ENCODE results near the gene DGCR2.

The DGCR2 gene

GRCh38 chr22:19125474-19126308, 3.5 kb upstream of the DGCR2 start:
- H3K36me3 ChIP-seq (ENCODE audit: low read length): no peaks in the 10 kb centered on the region
- peaks cover 9% of the 10 kb centered on the region; the same call in 1 of the 2 replicates for H3K79me2 ChIP-seq (ENCODE audit: insufficient read depth, low read length)
- H3F3A ChIP-seq (ENCODE audit: insufficient read depth): no peaks in the 10 kb centered on the region
- no peak overlapping the region for H2AFZ ChIP-seq (ENCODE audit: low read depth, low read length, severe bottlenecking)
- no peaks in the 10 kb centered on the region for H3K27me3 ChIP-seq (ENCODE audit: low read length)
- H3K27ac ChIP-seq (ENCODE audit: low read depth, low read length): no peak overlapping the region
- no peaks in the 10 kb centered on the region for H3K9me2 ChIP-seq (replicated peaks; ENCODE audit: insufficient read depth, low read length)
- no peak overlapping the region for H3K9ac ChIP-seq (ENCODE audit: low read length)
- TF ChIP-seq EZH2phosphoT487 (conservative IDR thresholded peaks at IDR 0.05; ENCODE audit: low read length): no peak
- TF ChIP-seq CTCF (IDR thresholded peaks at IDR 0.05; ENCODE audit: insufficient read depth, low read length, poor library complexity, severe bottlenecking): no peak
- H3K4me3 ChIP-seq (ENCODE audit: insufficient read depth, low read length, poor library complexity, severe bottlenecking): no peak overlapping the region
- H3K4me2 ChIP-seq (ENCODE audit: low read depth, low read length, poor library complexity, severe bottlenecking): no peak overlapping the region
- no peaks in the 10 kb centered on the region for H3K9me3 ChIP-seq (ENCODE audit: insufficient read depth, low read length)
- no peaks in the 10 kb centered on the region for H4K20me1 ChIP-seq (ENCODE audit: low read depth, low read length)

- H3K36me3 ChIP-seq (ENCODE audit: low read length): no peaks in the 10 kb centered on the region
- no peak overlapping the region for H3K9ac ChIP-seq (ENCODE audit: low read length)
- no peaks in the 10 kb centered on the region for H3F3A ChIP-seq (ENCODE audit: insufficient read depth)
- no peak overlapping the region for H2AFZ ChIP-seq (ENCODE audit: low read depth, low read length, severe bottlenecking)
- no peaks in the 10 kb centered on the region for H3K9me2 ChIP-seq (replicated peaks; ENCODE audit: insufficient read depth, low read length)
- no peak overlapping the region for H3K4me3 ChIP-seq (ENCODE audit: insufficient read depth, low read length, poor library complexity, severe bottlenecking)
- H4K20me1 ChIP-seq (ENCODE audit: low read depth, low read length): no peaks in the 10 kb centered on the region
- no peak overlapping the region for H3K4me2 ChIP-seq (ENCODE audit: low read depth, low read length, poor library complexity, severe bottlenecking)
- H3K9me3 ChIP-seq (ENCODE audit: insufficient read depth, low read length): no peaks in the 10 kb centered on the region
- no peak overlapping the region for H3K27ac ChIP-seq (ENCODE audit: low read depth, low read length)
- H3K27me3 ChIP-seq (ENCODE audit: low read length): no peaks in the 10 kb centered on the region
- TF ChIP-seq CTCF (IDR thresholded peaks at IDR 0.05; ENCODE audit: insufficient read depth, low read length, poor library complexity, severe bottlenecking) (no peak), EZH2phosphoT487 (conservative IDR thresholded peaks at IDR 0.05; ENCODE audit: low read length) (no peak)
- H3K79me2 ChIP-seq (ENCODE audit: insufficient read depth, low read length): peaks cover 13% of the 10 kb centered on the region; the same call in 1 of the 2 replicates
Observed at GRCh38 chr22:19125011-19125410, 2.8 kb upstream of the DGCR2 start.

GRCh38 chr22:19124377-19124776, 2.2 kb upstream of the DGCR2 start:
- no peaks in the 10 kb centered on the region for H3F3A ChIP-seq (ENCODE audit: insufficient read depth)
- peaks cover 13% of the 10 kb centered on the region; the same call in 1 of the 2 replicates for H3K79me2 ChIP-seq (ENCODE audit: insufficient read depth, low read length)
- no peak overlapping the region for H3K4me3 ChIP-seq (ENCODE audit: insufficient read depth, low read length, poor library complexity, severe bottlenecking)
- no peaks in the 10 kb centered on the region for H3K27me3 ChIP-seq (ENCODE audit: low read length)
- no peaks in the 10 kb centered on the region for H3K36me3 ChIP-seq (ENCODE audit: low read length)
- no peak overlapping the region for H3K4me2 ChIP-seq (ENCODE audit: low read depth, low read length, poor library complexity, severe bottlenecking)
- no peaks in the 10 kb centered on the region for H4K20me1 ChIP-seq (ENCODE audit: low read depth, low read length)
- no peaks in the 10 kb centered on the region for H3K9me2 ChIP-seq (replicated peaks; ENCODE audit: insufficient read depth, low read length)
- no peaks in the 10 kb centered on the region for H3K9me3 ChIP-seq (ENCODE audit: insufficient read depth, low read length)
- H2AFZ ChIP-seq (ENCODE audit: low read depth, low read length, severe bottlenecking): no peak overlapping the region
- no peak overlapping the region for H3K9ac ChIP-seq (ENCODE audit: low read length)
- no peak overlapping the region for H3K27ac ChIP-seq (ENCODE audit: low read depth, low read length)
- TF ChIP-seq EZH2phosphoT487 (conservative IDR thresholded peaks at IDR 0.05; ENCODE audit: low read length) (no peak), CTCF (IDR thresholded peaks at IDR 0.05; ENCODE audit: insufficient read depth, low read length, poor library complexity, severe bottlenecking) (no peak)
